GM18873 (cell line): ENCODE data around the gene FAM20B.

Source experiments
- ATAC-seq: cut with Tn5 transposase; IDR thresholded peaks from one replicate; pipeline ENCODE4 v1.9.1; 2021; ENCODE audit warnings: mild to moderate bottlenecking, moderate library complexity, moderate number of reproducible peaks; ENCODE audit not compliant: unreplicated experiment, low FRiP score

Gene FAM20B

DNA sequence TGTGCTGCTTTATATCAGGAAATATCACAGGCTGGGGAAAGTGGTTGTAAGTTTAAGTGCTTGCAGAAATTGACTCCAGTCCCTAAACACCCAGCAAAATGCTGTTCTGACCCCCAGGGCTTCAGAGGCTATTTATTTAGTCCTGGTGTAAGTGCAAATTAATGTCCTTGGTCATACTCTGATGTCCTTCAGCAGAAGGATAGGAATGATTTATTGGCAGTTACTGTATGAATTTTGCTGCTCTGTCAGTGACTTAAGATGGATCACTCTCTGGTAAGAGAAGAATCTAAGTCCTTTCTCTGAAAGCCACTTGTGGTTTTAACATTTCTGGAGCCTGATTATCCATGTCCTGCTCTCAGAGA, 21.9 kb downstream of the FAM20B start:
- no peak for ATAC-seq

DNA sequence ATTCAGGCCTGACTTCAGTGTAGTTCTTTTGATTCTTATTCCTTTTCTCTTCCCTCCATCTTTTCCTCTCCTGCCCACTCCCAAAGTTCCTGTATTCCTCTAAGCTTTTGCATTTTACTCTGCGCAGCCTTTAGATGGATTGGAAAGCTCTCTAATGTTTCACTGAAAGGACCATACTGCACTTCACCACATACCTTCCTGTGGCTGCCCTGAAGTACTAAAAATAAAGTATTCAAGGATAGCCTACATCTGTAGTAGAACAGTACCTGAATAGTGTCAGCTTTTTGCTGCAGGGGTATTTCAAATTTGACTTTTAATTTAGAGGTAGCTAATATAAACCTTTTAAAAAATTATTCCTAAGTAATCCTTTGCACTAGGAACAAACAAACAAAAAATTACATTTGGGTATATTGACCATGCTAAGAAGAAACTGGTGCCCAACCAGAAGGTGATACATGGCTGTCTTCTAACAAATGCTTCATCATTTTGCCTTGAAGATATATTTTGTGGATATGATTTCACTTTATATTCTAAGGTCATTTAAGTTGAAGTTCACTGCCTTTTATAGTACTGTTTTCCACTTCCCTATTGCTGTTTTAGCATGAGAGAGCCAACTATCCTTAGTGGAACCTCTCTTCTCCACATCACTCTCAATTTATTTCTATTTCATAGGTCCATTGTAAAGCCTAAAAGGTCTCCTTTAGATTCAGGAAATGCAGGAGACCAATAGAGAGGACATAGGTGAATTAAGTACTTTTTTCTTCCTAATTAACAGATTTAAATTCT, 22.8 kb downstream of the FAM20B start:
- ATAC-seq, result no peak

GRCh38 chr1:179052776-179053175, 27.1 kb downstream of the FAM20B start:
- ATAC-seq, result no peak

DNA sequence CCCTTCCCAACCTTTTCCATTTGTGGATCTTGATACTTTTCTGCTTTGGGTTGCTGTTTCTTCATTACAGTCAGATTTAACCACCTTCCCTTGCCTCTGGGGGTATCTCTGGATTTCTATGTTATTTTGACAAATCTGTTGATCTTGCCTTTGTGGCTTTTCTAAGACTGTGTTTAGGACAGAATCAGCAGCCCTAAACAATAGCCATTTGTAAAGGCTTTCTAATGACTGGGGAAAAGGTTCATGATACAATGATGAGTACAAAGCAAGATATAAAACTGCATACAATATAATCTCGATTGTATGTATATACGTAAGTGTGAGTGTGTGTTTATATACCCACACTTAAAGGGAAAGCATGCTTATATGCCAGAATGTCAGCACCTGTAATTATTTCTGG, 27.8 kb downstream of the FAM20B start:
- ATAC-seq, result no peak

DNA sequence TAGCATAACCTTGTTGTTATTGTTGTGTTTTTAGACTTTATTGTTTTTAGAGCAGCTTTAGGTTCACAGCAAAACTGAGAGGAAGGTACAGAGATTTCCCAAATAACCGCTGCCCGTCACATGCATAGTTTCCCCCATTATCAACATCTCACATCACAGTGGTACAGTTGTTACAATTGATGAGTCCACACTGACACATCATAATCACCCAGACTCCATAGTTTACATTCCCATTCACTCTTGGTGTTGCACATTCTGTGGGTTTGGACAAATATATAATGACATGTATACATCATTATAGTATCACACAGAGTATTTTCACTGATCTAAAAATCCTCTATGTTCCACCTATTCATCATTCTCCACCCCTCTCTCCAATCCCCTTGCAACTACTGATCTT, 30.2 kb downstream of the FAM20B start:
- ATAC-seq, result no peak

GRCh38 chr1:179058487-179059483, 33.1 kb downstream of the FAM20B start:
- no peak for ATAC-seq

DNA sequence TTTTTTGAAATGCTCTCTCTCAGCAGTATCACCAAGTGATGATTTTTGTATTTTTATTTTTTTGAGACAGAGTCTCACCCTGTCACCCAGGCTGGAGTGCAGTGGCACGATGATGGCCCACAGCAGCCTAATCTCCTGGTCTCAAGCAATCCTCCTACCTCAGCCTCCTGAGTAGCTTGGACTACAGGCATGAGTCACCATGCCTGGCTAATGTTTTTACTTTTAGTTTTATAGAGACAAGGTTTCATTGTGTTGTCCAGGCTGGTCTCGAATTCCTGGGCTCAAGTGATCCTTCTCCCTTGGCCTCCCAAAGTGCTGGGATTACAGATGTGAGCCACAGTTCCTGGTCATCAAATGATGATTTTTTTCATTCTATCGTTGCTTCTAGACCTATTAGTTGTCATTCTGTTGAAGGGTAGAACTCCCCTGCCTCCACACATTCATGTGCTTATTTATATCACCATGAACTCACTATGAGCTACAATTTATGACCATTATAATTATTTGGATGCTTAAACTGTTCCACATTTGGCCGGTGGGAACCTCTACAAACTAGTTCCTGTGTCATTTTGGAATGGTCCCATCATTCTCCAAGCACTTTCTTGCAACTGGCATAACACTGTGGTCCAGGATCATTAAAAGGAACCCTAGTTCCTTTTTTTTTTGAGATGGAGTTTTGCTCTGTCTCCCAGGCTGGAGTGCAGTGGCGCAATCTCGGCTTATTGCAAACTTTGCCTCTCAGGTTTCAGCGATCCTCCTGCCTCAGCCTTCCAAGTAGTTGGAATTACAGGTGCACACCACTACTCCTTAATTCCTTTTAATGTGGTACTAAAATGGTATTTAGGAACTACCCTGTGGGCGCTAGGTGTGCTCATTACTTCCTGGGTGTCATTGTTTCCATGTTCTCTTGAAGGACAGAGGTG, 35.9 kb downstream of the FAM20B start:
- no peak for ATAC-seq

GRCh38 chr1:179066471-179066870, 40.8 kb downstream of the FAM20B start:
- no peak for ATAC-seq

- ATAC-seq, result no peak
Observed at GRCh38 chr1:179077396-179077795, 51.7 kb downstream of the FAM20B start.

GRCh38 chr1:179079113-179079761, 53.5 kb downstream of the FAM20B start:
- ATAC-seq, result no peak

- no peak for ATAC-seq
Observed at GRCh38 chr1:179080866-179081686, 55.4 kb downstream of the FAM20B start.

GRCh38 chr1:179081687-179082332, 56.1 kb downstream of the FAM20B start, which contains the start of gene TOR3A:
TOR3A (plus strand) TSS chr1:179082070; CDS start chr1:179082129, 59 bp downstream.
- peak; percentile 84 for ATAC-seq

- ATAC-seq, result peak; percentile 3
Observed at GRCh38 chr1:179082333-179082998, 56.8 kb downstream of the FAM20B start.

DNA sequence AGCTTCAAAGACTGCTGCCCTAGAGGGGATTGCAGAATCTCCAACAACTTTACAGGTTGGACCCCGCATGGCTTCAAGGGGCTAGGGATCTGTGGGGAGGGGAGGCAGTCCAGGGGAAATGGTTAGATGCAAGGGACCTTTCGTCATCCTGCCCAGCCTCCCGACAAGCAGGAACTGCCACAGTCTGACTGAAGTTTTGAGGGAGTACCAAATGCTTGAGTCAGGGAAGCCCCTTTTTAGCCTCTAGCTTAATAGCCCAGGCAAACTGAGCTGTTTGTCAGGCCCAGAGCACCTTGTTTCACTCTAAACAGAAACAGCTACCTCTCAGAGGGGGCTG, 57.3 kb downstream of the FAM20B start:
- no peak for ATAC-seq

- ATAC-seq, result no peak
Observed at GRCh38 chr1:179083533-179083932, 57.8 kb downstream of the FAM20B start.

DNA sequence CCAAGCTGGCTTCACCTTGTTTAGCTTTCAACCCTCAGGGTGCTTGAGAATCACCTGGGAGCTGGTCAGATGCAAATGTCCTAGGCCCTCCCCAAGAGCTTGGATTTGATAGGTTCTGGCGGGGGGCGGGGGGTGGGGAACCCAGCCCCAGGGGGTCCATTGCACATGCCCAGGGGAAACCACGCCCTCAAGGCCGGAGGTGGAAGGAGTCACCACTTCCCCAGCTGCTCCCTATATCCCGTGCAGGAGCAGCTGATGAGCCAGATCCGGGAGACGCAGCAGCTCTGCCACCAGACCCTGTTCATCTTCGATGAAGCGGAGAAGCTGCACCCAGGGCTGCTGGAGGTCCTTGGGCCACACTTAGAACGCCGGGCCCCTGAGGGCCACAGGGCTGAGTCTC, 62.0 kb downstream of the FAM20B start:
- no peak for ATAC-seq

DNA sequence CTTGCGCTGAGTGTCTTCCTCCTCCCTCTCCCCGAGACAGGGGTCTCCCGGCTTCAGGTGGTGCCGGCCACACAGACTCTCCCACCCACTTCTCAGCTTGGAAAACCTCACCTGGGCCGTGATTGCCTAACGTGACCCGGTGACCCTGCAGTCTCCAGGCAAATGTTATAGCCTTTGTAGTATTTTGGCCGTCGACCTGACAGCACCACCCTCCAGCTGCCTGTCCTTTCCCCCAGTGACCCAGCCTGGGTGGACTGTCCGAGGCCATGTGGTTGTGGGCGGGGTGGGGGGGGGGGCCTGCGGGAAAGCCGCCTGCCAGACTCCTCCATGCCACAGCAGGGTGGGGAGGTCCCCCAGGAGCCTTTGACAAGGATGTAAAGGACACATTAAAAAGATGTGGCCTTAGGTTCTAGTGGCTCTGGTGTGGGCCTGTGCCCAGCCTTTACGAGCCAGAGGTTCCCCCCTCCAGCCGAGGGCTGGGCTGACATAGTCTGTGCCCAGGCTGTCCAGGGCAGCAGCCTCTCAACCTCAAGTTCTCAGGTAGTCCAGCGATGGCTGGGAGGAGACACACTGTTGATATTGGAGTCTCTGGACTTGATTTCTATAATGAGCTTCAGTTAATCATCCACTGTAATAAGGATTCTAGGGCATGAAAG, 64.3 kb downstream of the FAM20B start:
- ATAC-seq, result no peak

DNA sequence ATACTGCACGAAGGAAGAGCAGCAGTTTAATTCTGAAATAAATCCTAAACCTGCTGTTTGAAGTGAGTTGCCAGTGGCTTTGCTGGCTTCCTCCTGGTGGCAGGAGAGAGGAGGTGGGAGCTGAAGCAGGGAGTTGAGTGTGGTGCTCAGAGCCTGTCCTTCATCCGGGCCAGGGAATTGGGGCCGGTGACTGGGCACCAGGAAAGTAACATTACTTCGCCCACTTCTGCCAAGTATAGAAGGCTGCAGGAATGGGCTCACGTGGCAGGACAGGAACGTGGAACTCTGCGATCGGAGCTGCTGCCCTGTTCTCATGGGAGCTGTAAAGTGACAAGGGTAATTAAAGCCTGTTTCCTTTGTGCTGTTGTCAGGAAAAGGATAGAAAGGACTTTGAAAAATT, 64.8 kb downstream of the FAM20B start:
- ATAC-seq, result no peak
